H1 (cell line): Measurements from ENCODE around the gene UNC13C. TPM values are rescaled to one million over a fixed set of nuclear protein-coding genes. Genes with fewer than 3 reads are reported as not detected.

ENCODE experiments used
- CTCF ChIA-PET: fragments of 300-600 bp; sonication (Branson Sonifier 250); formaldehyde crosslinking; loops from one replicate; lab custom pipeline; 2021; ENCODE audit not compliant: partially characterized antibody; lab: Charles Lee
- POLR2A ChIA-PET: fragments of 300-600 bp; sonication (Branson Sonifier 250); formaldehyde crosslinking; loops from one replicate; lab custom pipeline; 2021; ENCODE audit warnings: inconsistent platforms; ENCODE audit not compliant: partially characterized antibody; lab: Charles Lee
- DNase-seq, 2 experiments: peaks; one replicate each; pipeline versions ENCODE4 v3.0.0 to v3.0.0-alpha.2; 2010 to 2022; ENCODE audit warnings: low spot score in 2 of 2, low read depth in 1 of 2, mixed read lengths in 1 of 2
- FAIRE-seq: peaks from 2 replicates; lab custom pipeline; 2011; peaks lifted over from hg19 to GRCh38; lab: Jason Lieb, UNC
- H2AFZ ChIP-seq: 2 replicates; pipeline ENCODE4 v1.8.1; 2012; ENCODE audit warnings: low read length, inconsistent platforms
- H2AK5ac ChIP-seq: 2 replicates; pipeline ENCODE4 v1.6.1; 2013; ENCODE audit warnings: low read depth, low read length
- H2BK120ac ChIP-seq: replicated peaks from 2 replicates; pipeline ENCODE3; 2013; ENCODE audit warnings: low read depth, low read length, inconsistent platforms
- H2BK12ac ChIP-seq: 2 replicates; pipeline ENCODE4 v1.6.1; 2013; ENCODE audit warnings: low read depth, low read length
- H2BK15ac ChIP-seq: 2 replicates; pipeline ENCODE4 v1.6.1; 2013; ENCODE audit warnings: low read length
- H2BK20ac ChIP-seq: 2 replicates; pipeline ENCODE4 v1.6.1; 2013; ENCODE audit warnings: low read length
- H2BK5ac ChIP-seq: 2 replicates; pipeline ENCODE4 v1.6.1; 2013; ENCODE audit warnings: low read depth, low read length
- H3K14ac ChIP-seq: 2 replicates; pipeline ENCODE4 v1.6.1; 2013; ENCODE audit warnings: inconsistent platforms; ENCODE audit not compliant: insufficient read length
- H3K18ac ChIP-seq: 2 replicates; pipeline ENCODE4 v1.6.1; 2013; ENCODE audit warnings: low read length; ENCODE audit errors: extremely low read depth
- H3K23ac ChIP-seq: 2 replicates; pipeline ENCODE4 v1.6.1; 2013; ENCODE audit warnings: inconsistent platforms; ENCODE audit not compliant: insufficient read length
- H3K23me2 ChIP-seq: 2 replicates; pipeline ENCODE4 v1.6.1; 2013; ENCODE audit warnings: low read depth, low read length
- H3K27ac ChIP-seq: 2 replicates; pipeline ENCODE4 v1.6.1; 2011; ENCODE audit warnings: low read depth, low read length, inconsistent platforms
- H3K27me3 ChIP-seq, 4 experiments: replicated peaks in 1 of 4; 1 replicate in 1 of 4; 2 replicates in 3 of 4; pipeline versions ENCODE4 v1.6.1 to v1.8.1; 2011 to 2013; ENCODE audit warnings: low read length in 3 of 4, mild to moderate bottlenecking in 3 of 4, inconsistent platforms in 2 of 4, mixed read lengths in 2 of 4, moderate library complexity in 1 of 4; ENCODE audit not compliant: control insufficient read depth in 3 of 4, insufficient read depth in 3 of 4; ENCODE audit errors: extremely low read depth in 1 of 4
- H3K36me3 ChIP-seq, 4 experiments: 2 replicates each; pipeline versions ENCODE4 v1.6.1 to v1.8.1; 2011 to 2013; ENCODE audit warnings: mild to moderate bottlenecking in 4 of 4, low read length in 3 of 4, moderate library complexity in 2 of 4, control low read depth in 1 of 4, inconsistent platforms in 1 of 4; ENCODE audit not compliant: insufficient read depth in 4 of 4, control insufficient read depth in 2 of 4
- H3K4ac ChIP-seq: replicated peaks from 2 replicates; pipeline ENCODE3; 2013; ENCODE audit warnings: low read length, low read depth, mixed read lengths, inconsistent platforms; ENCODE audit not compliant: insufficient read length
- H3K4me1 ChIP-seq, 4 experiments: replicated peaks in 1 of 4; 1 replicate in 1 of 4; 2 replicates in 3 of 4; pipeline versions ENCODE4 v1.6.1 to v1.8.1; 2011 to 2013; ENCODE audit warnings: low read length in 3 of 4, inconsistent platforms in 2 of 4, mixed read lengths in 1 of 4; ENCODE audit not compliant: insufficient read depth in 4 of 4, control insufficient read depth in 3 of 4
- H3K4me2 ChIP-seq, 2 experiments: 2 replicates each; pipeline versions ENCODE4 v1.6.1 to v1.8.1; 2011 to 2013; ENCODE audit warnings: low read depth in 2 of 2, low read length in 2 of 2, control low read depth in 1 of 2, inconsistent platforms in 1 of 2, mild to moderate bottlenecking in 1 of 2; ENCODE audit not compliant: insufficient read depth in 1 of 2
- H3K4me3 ChIP-seq, 4 experiments: fragments of 200-600, 300-600 bp in 1 of 4; sonication (generic), shearing (Covaris generic), sonication (Bioruptor Twin) in 1 of 4; 2 replicates each; pipeline versions ENCODE4 v1.5.1 to v1.8.1; 2011 to 2016; ENCODE audit warnings: low read length in 4 of 4, low read depth in 3 of 4, control low read depth in 2 of 4, inconsistent platforms in 2 of 4, mild to moderate bottlenecking in 2 of 4, mixed read lengths in 1 of 4, moderate library complexity in 1 of 4; ENCODE audit not compliant: insufficient read depth in 2 of 4; ENCODE audit errors: extremely low read depth in 1 of 4
- H3K56ac ChIP-seq: replicated peaks from 2 replicates; pipeline ENCODE3; 2013; ENCODE audit warnings: low read depth, mild to moderate bottlenecking, mixed read lengths, low read length, inconsistent platforms; ENCODE audit not compliant: insufficient read length
- H3K79me1 ChIP-seq: 2 replicates; pipeline ENCODE4 v1.6.1; 2013; ENCODE audit warnings: low read depth, low read length, control low read depth
- H3K79me2 ChIP-seq, 2 experiments: 2 replicates each; pipeline versions ENCODE4 v1.6.1 to v1.8.1; 2012 to 2013; ENCODE audit warnings: low read length in 2 of 2, mild to moderate bottlenecking in 2 of 2, inconsistent platforms in 1 of 2; ENCODE audit not compliant: insufficient read depth in 2 of 2, control insufficient read depth in 1 of 2
- H3K9ac ChIP-seq, 4 experiments: replicated peaks in 1 of 4; 1 replicate in 1 of 4; 2 replicates in 3 of 4; pipeline versions ENCODE4 v1.6.1 to v1.8.1; 2011 to 2013; ENCODE audit warnings: low read depth in 3 of 4, low read length in 3 of 4, control low read depth in 2 of 4, mild to moderate bottlenecking in 2 of 4, moderate library complexity in 2 of 4, inconsistent platforms in 1 of 4; ENCODE audit errors: extremely low read depth in 1 of 4
- H3K9me3 ChIP-seq, 2 experiments: 2 replicates each; pipeline versions ENCODE4 v1.6.1 to v1.8.1; 2012 to 2013; ENCODE audit warnings: mild to moderate bottlenecking in 2 of 2, moderate library complexity in 2 of 2, control low read depth in 1 of 2, inconsistent platforms in 1 of 2, low read depth in 1 of 2, low read length in 1 of 2, mixed read lengths in 1 of 2; ENCODE audit not compliant: insufficient read depth in 2 of 2
- H4K20me1 ChIP-seq, 2 experiments: replicated peaks in 1 of 2; 2 replicates each; pipeline versions ENCODE3 to v1.8.1; 2011 to 2013; ENCODE audit warnings: inconsistent platforms in 2 of 2, low read length in 2 of 2, mild to moderate bottlenecking in 1 of 2; ENCODE audit not compliant: insufficient read depth in 2 of 2, control insufficient read depth in 1 of 2
- H4K5ac ChIP-seq: 2 replicates; pipeline ENCODE4 v1.6.1; 2013; ENCODE audit warnings: low read length, low read depth, mixed read lengths, inconsistent platforms; ENCODE audit not compliant: insufficient read length
- H4K8ac ChIP-seq: 2 replicates; pipeline ENCODE4 v1.8.0; 2013; ENCODE audit warnings: mild to moderate bottlenecking, moderate library complexity, low read length, inconsistent platforms; ENCODE audit not compliant: insufficient read depth; ENCODE audit errors: extremely low read depth
- H4K91ac ChIP-seq: replicated peaks from 2 replicates; pipeline ENCODE3; 2013; ENCODE audit warnings: low read length, mixed read lengths, inconsistent platforms; ENCODE audit not compliant: insufficient read length
- FOSL1 ChIP-seq: IDR thresholded peaks from 2 replicates; pipeline ENCODE4 v1.6.1; 2011; ENCODE audit warnings: mild to moderate bottlenecking, low read depth, low read length, moderate library complexity; ENCODE audit not compliant: insufficient read depth
- HDAC2 ChIP-seq, 2 experiments: fragments of 300-600 bp in 1 of 2; sonication (generic) in 1 of 2; IDR thresholded peaks; 2 replicates each; pipeline ENCODE4 v1.6.1; 2011 to 2012; ENCODE audit warnings: low read depth in 2 of 2, low read length in 2 of 2, mild to moderate bottlenecking in 2 of 2, moderate library complexity in 2 of 2, borderline replicate concordance in 1 of 2, inconsistent platforms in 1 of 2
- JUND ChIP-seq: IDR thresholded peaks from 2 replicates; pipeline ENCODE4 v1.6.1; 2011; ENCODE audit warnings: mild to moderate bottlenecking, improper control_type of control experiment, low read length
- KDM1A ChIP-seq: fragments of 200-600, 300-600 bp; sonication (generic); IDR thresholded peaks from 2 replicates; pipeline ENCODE4 v1.7.1; 2016; ENCODE audit warnings: mild to moderate bottlenecking, low read length, borderline replicate concordance
- KDM4A ChIP-seq: IDR thresholded peaks from one replicate; pipeline ENCODE4 v1.7.1; 2012; ENCODE audit warnings: low read depth, mild to moderate bottlenecking, moderate library complexity, low read length, inconsistent platforms; ENCODE audit not compliant: severe bottlenecking
- KDM5A ChIP-seq: fragments of 200-600 bp; IDR thresholded peaks from 2 replicates; pipeline ENCODE4 v1.7.1; 2012; ENCODE audit warnings: mild to moderate bottlenecking, low read length, inconsistent platforms, mixed read lengths
- POLR2AphosphoS5 ChIP-seq: IDR thresholded peaks from 2 replicates; pipeline ENCODE4 v1.6.1; 2011; ENCODE audit warnings: low read depth, low read length
- POU5F1 ChIP-seq: IDR thresholded peaks from 2 replicates; pipeline ENCODE4 v1.6.1; 2011; ENCODE audit warnings: low read depth, mild to moderate bottlenecking, low read length, moderate library complexity
- RBBP5 ChIP-seq: IDR thresholded peaks from 2 replicates; pipeline ENCODE4 v1.7.1; 2012; ENCODE audit warnings: low read depth, mild to moderate bottlenecking, inconsistent platforms, low read length, moderate library complexity, borderline replicate concordance
- TAF7 ChIP-seq: optimal IDR thresholded peaks from 2 replicates; pipeline ENCODE3; 2011; ENCODE audit warnings: low read depth, mild to moderate bottlenecking, inconsistent platforms, low read length, moderate library complexity, borderline replicate concordance
- TCF12 ChIP-seq: IDR thresholded peaks from 2 replicates; pipeline ENCODE4 v1.6.1; 2011; ENCODE audit warnings: low read depth, mild to moderate bottlenecking, low read length
- WGBS, 2 experiments: shearing (Covaris generic) in 1 of 2; methylation state at CpG; one replicate each; pipeline versions ENCODE4 v1.1.6 to v1.1.7; 2013 to 2015; ENCODE audit warnings: low lambda C conversion rate in 2 of 2, mixed read lengths in 2 of 2, inconsistent platforms in 1 of 2, low coverage in 1 of 2, missing lambda C conversion rate in 1 of 2; ENCODE audit not compliant: insufficient replicate concordance in 2 of 2, insufficient coverage in 1 of 2, insufficient read length in 1 of 2; ENCODE audit errors: extremely low coverage in 1 of 2, missing lambda C conversion rate in 1 of 2; 5-methylcytosine and 5-hydroxymethylcytosine counted together
- polyA plus RNA-seq, 7 experiments: library from polyadenylated mRNA; depleted of rRNA in 3 of 7; stranded (reverse) in 5 of 7; unstranded in 2 of 7; fragments of >200 nt in 5 of 7; fragments of 200-250 nt in 2 of 7; gene quantifications; 1 replicate in 5 of 7; 2 replicates in 1 of 7; 4 replicates in 1 of 7; pipeline versions ENCODE4 v1.2.1 to v1.2.3, GENCODE V29; 2011 to 2013; ENCODE audit warnings: missing spikeins in 2 of 7, mixed read lengths in 2 of 7
- total RNA-seq: library from RNA; stranded (reverse); fragmentation: NEBNext Ultra II Directional; extraction: Animal tissue kit (Norgen Biotek cat#: 25700); gene quantifications from 2 replicates; pipeline ENCODE4 v1.2.1, GENCODE V29; 2021
- TF ChIP-seq, protein P1 (sequence below): IDR thresholded peaks from 2 replicates; pipeline ENCODE4 v1.6.1; 2011; ENCODE audit warnings: low read depth, mild to moderate bottlenecking, low read length; ENCODE audit not compliant: insufficient read depth
- TF ChIP-seq, protein P2 (sequence below): IDR thresholded peaks from 2 replicates; pipeline ENCODE4 v1.6.1; 2012; ENCODE audit warnings: inconsistent platforms

UNC13C gene
- total and polyA plus RNA-seq, 2 of the 8 experiments (the other 6 are each of a cell fraction or from before 2014, with no cell fraction given) = 0.02 to 0.13 TPM

DNA sequence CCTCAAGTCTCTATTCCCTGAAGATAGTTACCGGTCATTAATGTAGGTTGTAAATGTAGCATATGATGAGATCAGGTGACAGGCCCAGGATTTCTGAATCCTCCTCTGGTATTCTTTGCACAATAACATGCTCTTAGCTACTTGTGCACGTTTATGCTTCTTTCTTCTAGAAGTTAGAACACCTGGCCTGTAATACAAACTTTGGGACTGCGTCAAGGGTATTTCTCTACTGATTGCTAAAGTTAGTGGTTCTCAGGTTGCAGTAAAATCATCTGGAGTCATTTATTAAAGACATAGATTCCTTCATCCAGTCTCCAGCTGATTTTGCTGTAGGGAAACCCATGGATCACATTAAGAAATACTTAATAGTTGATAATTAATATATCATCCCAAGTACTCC is 48.0 kb downstream of the UNC13C start:
- Histone ChIP-seq H2BK12ac (no peak overlapping the region), H2BK15ac (no peak overlapping the region), H4K20me1 (no peaks in the 10 kb centered on the region), H2AK5ac (no peak overlapping the region), H2BK120ac (no peak overlapping the region), H2BK5ac (no peak overlapping the region), H3K79me2 (no peaks in the 10 kb centered on the region), H3K23ac (no peak overlapping the region), H3K27me3 (no peaks in the 10 kb centered on the region), H3K36me3 (no peaks in the 10 kb centered on the region), H3K9me3 (peaks cover 21 to 33% of the 10 kb centered on the region in 2 experiments), H4K91ac (no peak overlapping the region), H4K5ac (no peak overlapping the region), H3K18ac (no peak overlapping the region), H3K56ac (no peak overlapping the region), H2BK20ac (no peak overlapping the region), H3K4ac (no peak overlapping the region), H3K4me3 (no peak overlapping the region), H3K9ac (no peak overlapping the region), H3K23me2 (no peaks in the 10 kb centered on the region), H3K4me2 (no peak overlapping the region), H4K8ac (no peak overlapping the region), H3K4me1 (no peaks in the 10 kb centered on the region), H2AFZ (no peak overlapping the region), H3K14ac (no peak overlapping the region), H3K27ac (no peak overlapping the region), H3K79me1 (no peaks in the 10 kb centered on the region)
- no peak for DNase-seq
- WGBS, 2 experiments = 88% methylated on average over 3 of the region's 3 CpGs; no CpG with 5 or more reads in 1 of the 2 experiments
- CTCF ChIA-PET = interaction anchor here (0.7 to 0.8 kb wide), 2 partner anchors 57 to 63 kb away, joined by 3 read pairs; no protein-coding TSS in a partner anchor
- POLR2A ChIA-PET = no interaction called here
- no peak for FAIRE-seq
- TF ChIP-seq RBBP5 (no peak), TAF7 (no peak), JUND (no peak), POU5F1 (no peak), FOSL1 (no peak), KDM5A (no peak), HDAC2 (IDR thresholded peaks at IDR 0.05; ENCODE audit: borderline replicate concordance in 1 of 2, low read depth in 2 of 2, low read length in 2 of 2) (no peak), POLR2AphosphoS5 (no peak), KDM1A (no peak), KDM4A (no peak), TCF12 (no peak)
- TF ChIP-seq, protein P1, sequence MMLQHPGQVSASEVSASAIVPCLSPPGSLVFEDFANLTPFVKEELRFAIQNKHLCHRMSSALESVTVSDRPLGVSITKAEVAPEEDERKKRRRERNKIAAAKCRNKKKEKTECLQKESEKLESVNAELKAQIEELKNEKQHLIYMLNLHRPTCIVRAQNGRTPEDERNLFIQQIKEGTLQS = no peak
- TF ChIP-seq, protein P2, sequence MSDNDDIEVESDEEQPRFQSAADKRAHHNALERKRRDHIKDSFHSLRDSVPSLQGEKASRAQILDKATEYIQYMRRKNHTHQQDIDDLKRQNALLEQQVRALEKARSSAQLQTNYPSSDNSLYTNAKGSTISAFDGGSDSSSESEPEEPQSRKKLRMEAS = no peak
